Sigmoid colon (tissue), 7 donors: ENCODE results near the gene SHC1. TPM values are rescaled to one million over a fixed set of nuclear protein-coding genes. Genes with fewer than 3 reads are reported as not detected.

ENCODE experiments used
- DNase-seq: peaks from one replicate; pipeline ENCODE4 v3.0.0-alpha.2; 2019
- H3K27ac ChIP-seq, 4 donors: fragments of 200-600 bp; sonication (generic); one replicate each; pipeline ENCODE4 v1.5.1; 2016 to 2019; ENCODE audit warnings: mild to moderate bottlenecking in 1 of 4
- H3K27me3 ChIP-seq, 3 donors: fragments of 200-600 bp; sonication (generic); one replicate each; pipeline ENCODE4 v1.5.1; 2019; ENCODE audit warnings: mild to moderate bottlenecking in 1 of 3
- H3K36me3 ChIP-seq, 4 donors: fragments of 200-600 bp; sonication (generic); one replicate each; pipeline ENCODE4 v1.5.1; 2016 to 2019
- H3K4me1 ChIP-seq, 4 donors: fragments of 200-600 bp; sonication (generic); one replicate each; pipeline ENCODE4 v1.5.1; 2017 to 2019
- H3K4me3 ChIP-seq, 4 donors: fragments of 200-600 bp; sonication (generic); one replicate each; pipeline ENCODE4 v1.5.1; 2017 to 2019; ENCODE audit warnings: mild to moderate bottlenecking in 2 of 4, moderate library complexity in 1 of 4
- H3K9me3 ChIP-seq, 4 donors: fragments of 200-600 bp in 3 of 4; sonication (generic) in 3 of 4; one replicate each; pipeline versions ENCODE4 v1.5.1 to v1.6.1; 2013 to 2019
- CTCF ChIP-seq, 4 experiments: fragments of 450-650 bp in 3 of 4; fragments of 200-600 bp in 1 of 4; IDR thresholded peaks; one replicate each; pipeline ENCODE4 v1.5.1; 2016 to 2019; ENCODE audit warnings: antibody characterized with exemption in 4 of 4, mild to moderate bottlenecking in 3 of 4, moderate library complexity in 2 of 4
- EP300 ChIP-seq, 4 donors: sonication (generic); formaldehyde crosslinking; IDR thresholded peaks; one replicate each; pipeline ENCODE4 v1.6.1; 2017; ENCODE audit warnings: antibody characterized with exemption in 4 of 4
- POLR2A ChIP-seq, 2 donors: fragments of 450-650 bp; IDR thresholded peaks; one replicate each; pipeline ENCODE4 v1.6.1; 2016; ENCODE audit warnings: antibody characterized with exemption in 2 of 2, mild to moderate bottlenecking in 2 of 2, moderate library complexity in 2 of 2
- POLR2AphosphoS5 ChIP-seq, 4 donors: sonication (generic); formaldehyde crosslinking; IDR thresholded peaks; one replicate each; pipeline ENCODE4 v1.6.1; 2017; ENCODE audit warnings: antibody characterized with exemption in 4 of 4
- WGBS, 2 donors: extraction: QIAGEN DNeasy Blood & Tissue Kit; methylation state at CpG; one replicate each; pipeline ENCODE4 v1.1.7; 2013; 5-methylcytosine and 5-hydroxymethylcytosine counted together
- intact Hi-C: fragments of 100-400 bp; cut with DNase I; formaldehyde crosslinking; loops from one replicate; pipeline ENCODE4 v1.15.1; 2023
- polyA plus RNA-seq, 3 donors: library from polyadenylated mRNA; stranded (reverse); fragments of 200-250 nt; gene quantifications; one replicate each; pipeline ENCODE4 v1.2.3, GENCODE V29; 2013
- total RNA-seq, 4 donors: library from RNA; depleted of rRNA; stranded (reverse); fragments of >200 nt; gene quantifications; one replicate each; pipeline ENCODE4 v1.1.0, GENCODE V29; 2016
- donor health status: healthy with polysubstance abuse.
- donor health status: Bipolar disorder and iron deficiency.
- donor health status: healthy.

SHC1 gene
- total and polyA plus RNA-seq, 7 donors = 49.2 to 80.4 (median 62.6) TPM

- H3K27me3 ChIP-seq = no peaks in the 10 kb centered on the region
- no peak for DNase-seq
- H3K4me1 ChIP-seq = peaks cover 0 to 38% (median 28%) of the 10 kb centered on the region in 4 donors
- 46 to 47% methylated on average over 27 of the region's 27 CpGs for WGBS, 2 donors
- H3K36me3 ChIP-seq = peaks cover 0 to 13% (median 0%) of the 10 kb centered on the region in 4 donors
- peak overlapping the region; percentile 66 to 80 (median 70) for H3K4me3 ChIP-seq
- TF ChIP-seq POLR2A (IDR thresholded peaks at IDR 0.05) (no peak), POLR2AphosphoS5 (IDR thresholded peaks at IDR 0.05) (no peak), EP300 (IDR thresholded peaks at IDR 0.05) (no peak), CTCF (IDR thresholded peaks at IDR 0.05) (no peak)
- no peaks in the 10 kb centered on the region for H3K9me3 ChIP-seq
- H3K27ac ChIP-seq = peak overlapping the region; percentile 90 to 98 (median 96)
- intact Hi-C loops = loop anchor here (2.0 kb wide), 2 partner anchors 65 to 377 kb away; partner anchors contain the start of gene UBE2Q1
Observed at GRCh38 chr1:154935749-154936554, 34.6 kb downstream of the SHC1 start.

DNA sequence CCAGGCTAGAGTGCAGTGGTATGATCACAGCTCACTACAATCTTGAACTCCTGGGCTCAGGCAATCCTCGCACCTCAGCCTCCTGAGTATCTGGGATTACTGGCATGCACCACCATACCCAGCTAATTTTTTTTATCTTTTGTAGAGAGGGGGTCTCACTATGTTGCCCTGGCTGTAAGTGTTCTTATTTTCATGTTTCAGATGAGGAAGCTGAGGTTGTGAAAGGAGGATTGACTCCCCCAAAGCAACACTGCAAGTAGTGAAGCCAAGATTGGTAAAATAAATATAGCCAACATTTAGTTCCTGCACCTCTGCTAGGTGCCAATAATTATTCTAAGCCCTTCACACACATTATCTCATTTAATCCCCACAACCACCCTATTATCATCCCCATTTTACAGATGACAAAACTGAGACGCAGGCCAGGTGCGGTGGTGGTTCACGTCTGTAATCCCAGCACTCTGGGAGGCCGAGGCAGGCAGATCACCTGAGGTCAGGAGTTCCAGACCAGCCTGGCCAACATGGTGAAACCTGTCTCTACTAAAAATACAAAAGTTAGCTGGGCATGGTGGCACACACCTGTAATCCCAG is 36.1 kb downstream of the SHC1 start:
- DNase-seq = no peak
- no peaks in the 10 kb centered on the region for H3K27me3 ChIP-seq
- H3K36me3 ChIP-seq = peaks cover 0 to 26% (median 0%) of the 10 kb centered on the region in 4 donors
- peaks cover 0 to 31% (median 22%) of the 10 kb centered on the region in 4 donors for H3K4me1 ChIP-seq
- WGBS, 2 donors = 96 to 97% methylated on average over 5 of the region's 5 CpGs
- no peak overlapping the region for H3K4me3 ChIP-seq
- H3K9me3 ChIP-seq = no peaks in the 10 kb centered on the region
- H3K27ac ChIP-seq = no peak overlapping the region
- intact Hi-C loops = no loop called here
- TF ChIP-seq EP300 (IDR thresholded peaks at IDR 0.05) (no peak), CTCF (IDR thresholded peaks at IDR 0.05) (no peak), POLR2A (IDR thresholded peaks at IDR 0.05) (no peak), POLR2AphosphoS5 (IDR thresholded peaks at IDR 0.05) (no peak)

- TF ChIP-seq CTCF (IDR thresholded peaks at IDR 0.05) (no peak), POLR2A (IDR thresholded peaks at IDR 0.05) (peak in 1 of 2 donors; percentile 65)
- Histone ChIP-seq H3K27me3 (no peaks in the 10 kb centered on the region), H3K36me3 (peaks cover 0 to 48% (median 2%) of the 10 kb centered on the region in 4 donors), H3K4me3 (no peak overlapping the region), H3K9me3 (no peaks in the 10 kb centered on the region), H3K4me1 (peaks cover 0 to 15% (median 12%) of the 10 kb centered on the region in 4 donors), H3K27ac (no peak overlapping the region)
- intact Hi-C loops = no loop called here
- WGBS, 2 donors = 23 to 70% methylated on average over 11 of the region's 11 CpGs
- DNase-seq = no peak
Observed at GRCh38 chr1:154931940-154932487, 38.5 kb downstream of the SHC1 start.

GRCh38 chr1:154926201-154926600 is 44.3 kb downstream of the SHC1 start:
- Histone ChIP-seq H3K9me3 (no peaks in the 10 kb centered on the region), H3K4me1 (no peaks in the 10 kb centered on the region), H3K36me3 (peaks cover 23 to 85% (median 30%) of the 10 kb centered on the region in 4 donors), H3K27me3 (no peaks in the 10 kb centered on the region), H3K4me3 (no peak overlapping the region), H3K27ac (no peak overlapping the region)
- WGBS, 2 donors = 88 to 94% methylated on average over 13 of the region's 13 CpGs
- DNase-seq = no peak
- TF ChIP-seq POLR2AphosphoS5 (IDR thresholded peaks at IDR 0.05) (no peak), CTCF (IDR thresholded peaks at IDR 0.05) (no peak)
- intact Hi-C loops = no loop called here
